ENCODE data around the gene EBF3. TPM values are rescaled to one million over a fixed set of nuclear protein-coding genes. Genes with fewer than 3 reads are reported as not detected.

EBF3 gene
- total RNA-seq, 2 donors from 2014 or later: 0.44 to 2.0 TPM

DNA sequence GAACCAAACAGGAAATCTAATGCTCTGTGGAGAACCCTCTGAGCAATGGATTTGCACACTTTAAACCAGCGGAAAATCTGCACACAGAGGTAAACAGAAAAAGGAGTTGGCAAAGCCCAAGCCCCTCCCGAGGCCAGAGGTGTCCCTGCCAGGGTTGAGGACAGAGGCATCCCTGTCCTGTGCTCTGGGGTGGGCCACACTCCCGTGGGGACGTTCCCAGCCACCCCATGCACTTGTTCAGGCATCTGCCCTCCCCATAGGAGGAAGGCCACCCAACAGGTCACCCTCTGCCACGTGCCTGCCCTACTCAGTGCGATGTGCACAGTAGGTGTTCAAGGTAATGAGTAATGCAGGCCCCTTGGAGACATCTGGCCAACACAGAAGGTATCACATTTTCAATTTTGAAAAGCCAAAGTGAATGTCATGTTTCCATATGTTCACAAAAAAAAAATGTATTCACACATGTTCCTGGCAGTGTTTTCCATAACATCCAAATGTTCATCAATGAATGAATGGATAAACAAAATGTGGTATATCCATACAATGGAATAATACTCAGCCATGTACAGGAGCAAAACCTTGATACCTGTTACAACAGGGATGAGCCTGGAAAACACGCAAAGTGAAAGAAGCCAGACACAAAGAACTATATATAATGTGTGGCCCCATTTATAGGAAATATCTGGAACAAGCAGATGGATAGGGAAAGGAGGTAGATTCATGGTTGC is 108.1 kb downstream of the EBF3 start:
- H3K9ac ChIP-seq (ENCODE audit: extremely low read depth, low read length, poor library complexity, severe bottlenecking): no peak overlapping the region
- H3K9me3 ChIP-seq (ENCODE audit: control insufficient read depth, low read length): peaks cover 10% of the 10 kb centered on the region
- no peak overlapping the region for H3K4me3 ChIP-seq (ENCODE audit: low read length)
- 79 to 91% methylated on average over 4 to 7 of the region's 7 CpGs for WGBS, 2 experiments (ENCODE audit: insufficient coverage in 1 of 2, insufficient read length in 1 of 2)
- H3K36me3 ChIP-seq (ENCODE audit: control insufficient read depth, insufficient read depth, low read length): no peaks in the 10 kb centered on the region
- no peak for DNase-seq
- Mint-ChIP-seq H3K4me1 (peaks cover 13% of the 10 kb centered on the region), H3K27ac (no peak overlapping the region), H3K9me3 (peaks cover 12% of the 10 kb centered on the region), H3K27me3 (ENCODE audit: insufficient read depth) (peaks cover 2% of the 10 kb centered on the region), H3K4me3 (no peak overlapping the region), H3K36me3 (ENCODE audit: low read depth) (peaks cover 8% of the 10 kb centered on the region)
- TF ChIP-seq CTCF (conservative IDR thresholded peaks at IDR 0.05): no peak
- peaks cover 7% of the 10 kb centered on the region for H3K4me1 ChIP-seq (ENCODE audit: control insufficient read depth, insufficient read depth, low read length)
- H3K27me3 ChIP-seq (ENCODE audit: control insufficient read depth, insufficient read depth, low read length, poor library complexity, severe bottlenecking): no peaks in the 10 kb centered on the region
- H3K27ac ChIP-seq (ENCODE audit: low read depth, low read length): no peak overlapping the region

DNA sequence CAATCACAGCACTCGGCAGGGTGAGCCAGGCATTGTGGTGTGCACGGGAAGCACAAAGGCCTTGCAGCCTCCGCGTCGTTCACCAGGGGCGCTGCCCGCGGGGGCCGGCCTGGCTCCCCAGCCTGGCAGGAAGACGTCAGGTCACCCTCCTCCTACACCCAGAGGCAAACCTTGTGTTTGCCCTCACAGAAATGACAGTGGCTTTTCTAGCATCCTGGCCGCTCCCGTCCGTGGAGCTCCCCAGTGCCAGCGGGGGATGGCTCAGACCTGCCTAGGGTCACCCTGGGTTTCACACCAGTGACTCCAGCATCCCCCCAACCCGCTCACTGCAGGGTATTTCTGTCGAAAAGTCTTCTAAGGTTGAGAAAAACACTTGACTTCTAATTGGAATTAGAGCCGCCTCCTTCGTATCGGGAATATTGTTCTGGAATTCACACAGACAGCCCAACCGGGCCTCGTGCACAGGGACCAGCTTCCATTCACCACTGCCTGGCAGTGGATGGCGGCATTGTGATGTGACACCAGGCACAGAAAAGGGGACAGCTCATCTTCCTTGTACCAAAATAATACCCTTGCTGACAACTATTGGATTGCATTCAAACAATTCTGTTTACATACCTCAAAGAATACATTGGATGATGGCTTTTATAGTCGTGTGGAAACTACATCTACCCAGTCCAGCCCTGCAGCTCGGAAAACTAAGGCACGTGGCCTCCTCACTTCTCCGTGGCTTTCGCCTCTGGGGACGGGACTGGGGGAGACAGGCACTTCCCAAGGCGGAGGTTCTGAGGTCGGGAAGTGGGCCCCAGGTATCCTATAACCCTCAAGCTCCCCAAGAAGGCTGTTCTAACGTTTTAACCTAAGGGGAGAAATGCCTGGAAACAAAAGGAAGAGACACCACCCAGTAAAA is 109.0 kb downstream of the EBF3 start:
- peak; percentile 29 for TF ChIP-seq CTCF (conservative IDR thresholded peaks at IDR 0.05)
- WGBS, 2 experiments (ENCODE audit: insufficient coverage in 1 of 2, insufficient read length in 1 of 2): 88 to 92% methylated on average over 21 to 31 of the region's 31 CpGs
- Histone ChIP-seq H3K4me3 (ENCODE audit: low read length) (no peak overlapping the region), H3K27me3 (ENCODE audit: control insufficient read depth, insufficient read depth, low read length, poor library complexity, severe bottlenecking) (no peaks in the 10 kb centered on the region), H3K27ac (ENCODE audit: low read depth, low read length) (no peak overlapping the region), H3K4me1 (ENCODE audit: control insufficient read depth, insufficient read depth, low read length) (peaks cover 7% of the 10 kb centered on the region), H3K36me3 (ENCODE audit: control insufficient read depth, insufficient read depth, low read length) (no peaks in the 10 kb centered on the region), H3K9me3 (ENCODE audit: control insufficient read depth, low read length) (peaks cover 10% of the 10 kb centered on the region), H3K9ac (ENCODE audit: extremely low read depth, low read length, poor library complexity, severe bottlenecking) (no peak overlapping the region)
- Mint-ChIP-seq H3K4me1 (peaks cover 13% of the 10 kb centered on the region), H3K9me3 (peaks cover 12% of the 10 kb centered on the region), H3K36me3 (ENCODE audit: low read depth) (peaks cover 8% of the 10 kb centered on the region), H3K27ac (no peak overlapping the region), H3K4me3 (no peak overlapping the region), H3K27me3 (ENCODE audit: insufficient read depth) (peaks cover 2% of the 10 kb centered on the region)
- no peak for DNase-seq

- Histone ChIP-seq H3K4me3 (ENCODE audit: low read length) (no peak overlapping the region), H3K27ac (ENCODE audit: low read depth, low read length) (no peak overlapping the region), H3K9me3 (ENCODE audit: control insufficient read depth, low read length) (peaks cover 10% of the 10 kb centered on the region), H3K4me1 (ENCODE audit: control insufficient read depth, insufficient read depth, low read length) (peaks cover 7% of the 10 kb centered on the region), H3K27me3 (ENCODE audit: control insufficient read depth, insufficient read depth, low read length, poor library complexity, severe bottlenecking) (no peaks in the 10 kb centered on the region), H3K36me3 (ENCODE audit: control insufficient read depth, insufficient read depth, low read length) (no peaks in the 10 kb centered on the region), H3K9ac (ENCODE audit: extremely low read depth, low read length, poor library complexity, severe bottlenecking) (no peak overlapping the region)
- no peak for TF ChIP-seq CTCF (conservative IDR thresholded peaks at IDR 0.05)
- no peak overlapping the region for H3K27ac Mint-ChIP-seq
- H3K27me3 Mint-ChIP-seq (ENCODE audit: insufficient read depth): peaks cover 2% of the 10 kb centered on the region
- H3K9me3 Mint-ChIP-seq: peaks cover 12% of the 10 kb centered on the region
- WGBS, 2 experiments (ENCODE audit: insufficient coverage in 1 of 2, insufficient read length in 1 of 2): 86 to 91% methylated on average over 9 to 10 of the region's 10 CpGs
- peaks cover 13% of the 10 kb centered on the region for H3K4me1 Mint-ChIP-seq
- peaks cover 8% of the 10 kb centered on the region for H3K36me3 Mint-ChIP-seq (ENCODE audit: low read depth)
- no peak overlapping the region for H3K4me3 Mint-ChIP-seq
- no peak for DNase-seq
Observed at GRCh38 chr10:129854158-129854557, 109.9 kb downstream of the EBF3 start.
